Naive thymus-derived CD8-positive, alpha-beta T cell (primary cell): ENCODE measurements around the gene CDH23. TPM values are rescaled to one million over a fixed set of nuclear protein-coding genes. Genes with fewer than 3 reads are reported as not detected.

Source experiments
- ATAC-seq, 2 donors: fragments of 150-1000 bp; cut with Tn5 transposase in 1 of 2; sonication (Bioruptor Pico), chemical (Tn5 transposase) in 1 of 2; 1 replicate in 1 of 2; 2 replicates in 1 of 2; pipeline ENCODE4 v1.10.0; 2021; ENCODE audit warnings: mild to moderate bottlenecking in 2 of 2, moderate library complexity in 2 of 2
- POLR2A ChIA-PET: fragments of 350-600 bp; sonication (Branson Sonifier 250); formaldehyde crosslinking; loops from one replicate; lab custom pipeline; 2021; ENCODE audit warnings: antibody characterized with exemption; lab: Charles Lee
- DNase-seq, 10 donors: peaks; one replicate each; pipeline versions ENCODE4 v3.0.0 to v3.0.0-alpha.2; 2020 to 2022
- H3K27ac Mint-ChIP-seq, 10 donors: one replicate each; pipeline ENCODE4 v1.8.0; 2020 to 2022; ENCODE audit warnings: mild to moderate bottlenecking in 10 of 10, mixed read lengths in 10 of 10, moderate library complexity in 4 of 10, inconsistent platforms in 1 of 10
- H3K27me3 Mint-ChIP-seq, 5 donors: one replicate each; pipeline ENCODE4 v1.8.0; 2021 to 2022; ENCODE audit warnings: mixed read lengths in 5 of 5
- H3K36me3 Mint-ChIP-seq, 3 donors: one replicate each; pipeline ENCODE4 v1.8.0; 2020 to 2022; ENCODE audit warnings: mixed read lengths in 3 of 3, mild to moderate bottlenecking in 2 of 3, inconsistent platforms in 1 of 3
- H3K4me1 Mint-ChIP-seq, 4 donors: one replicate each; pipeline ENCODE4 v1.8.0; 2021 to 2022; ENCODE audit warnings: mixed read lengths in 4 of 4
- H3K4me3 Mint-ChIP-seq, 10 donors: one replicate each; pipeline ENCODE4 v1.8.0; 2020 to 2022; ENCODE audit warnings: mild to moderate bottlenecking in 10 of 10, mixed read lengths in 10 of 10, moderate library complexity in 6 of 10, inconsistent platforms in 1 of 10
- H3K9me3 Mint-ChIP-seq, 9 donors: one replicate each; pipeline ENCODE4 v1.8.0; 2020 to 2022; ENCODE audit warnings: mixed read lengths in 9 of 9, mild to moderate bottlenecking in 3 of 9, inconsistent platforms in 1 of 9, moderate library complexity in 1 of 9
- polyA plus RNA-seq, 3 donors: library from polyadenylated mRNA; unstranded; fragments of 300-500 nt; fragmentation: Illumina TruSeq; gene quantifications; one replicate each; pipeline ENCODE4 v1.2.3, GENCODE V29; 2021
- total RNA-seq, 8 experiments: library from RNA in 2 of 8; stranded (reverse) in 2 of 8; gene quantifications; one replicate each; pipeline ENCODE4 v1.2.3 and lab custom pipeline; 2021 to 2026

CDH23 gene
- total and polyA plus RNA-seq, 5 experiments from 2014 or later, result 0.82 to 10.2 (median 3.8) TPM

- POLR2A ChIA-PET, result no interaction called here
- no peak for DNase-seq
- peaks cover 0 to 3% (median 0%) of the 10 kb centered on the region in 5 donors for H3K27me3 Mint-ChIP-seq
- H3K9me3 Mint-ChIP-seq, result no peaks in the 10 kb centered on the region
- H3K4me3 Mint-ChIP-seq, result no peak overlapping the region
- no peaks in the 10 kb centered on the region for H3K36me3 Mint-ChIP-seq
- peaks cover 0 to 7% (median 5%) of the 10 kb centered on the region in 4 donors for H3K4me1 Mint-ChIP-seq
- ATAC-seq, result no peak
- H3K27ac Mint-ChIP-seq, result peak overlapping the region in 1 of 10 donors; percentile 67
These were observed 231.2 kb downstream of the CDH23 start for GRCh38 chr10:71627956-71628355.

GRCh38 chr10:71629131-71629530 lies 232.4 kb downstream of the CDH23 start:
- DNase-seq, result no peak
- H3K4me3 Mint-ChIP-seq, result no peak overlapping the region
- H3K9me3 Mint-ChIP-seq, result no peaks in the 10 kb centered on the region
- POLR2A ChIA-PET, result no interaction called here
- H3K4me1 Mint-ChIP-seq, result no peaks in the 10 kb centered on the region
- peaks cover 0 to 6% (median 2%) of the 10 kb centered on the region in 5 donors for H3K27me3 Mint-ChIP-seq
- H3K36me3 Mint-ChIP-seq, result no peaks in the 10 kb centered on the region
- no peak for ATAC-seq
- peak overlapping the region in 1 of 10 donors; percentile 48 for H3K27ac Mint-ChIP-seq

- no peaks in the 10 kb centered on the region for H3K4me1 Mint-ChIP-seq
- no peak for DNase-seq
- no peaks in the 10 kb centered on the region for H3K9me3 Mint-ChIP-seq
- no peaks in the 10 kb centered on the region for H3K36me3 Mint-ChIP-seq
- ATAC-seq, result no peak
- H3K27me3 Mint-ChIP-seq, result peaks cover 0 to 6% (median 2%) of the 10 kb centered on the region in 5 donors
- H3K27ac Mint-ChIP-seq, result no peak overlapping the region
- no peak overlapping the region for H3K4me3 Mint-ChIP-seq
- POLR2A ChIA-PET, result no interaction called here
These were observed 233.4 kb downstream of the CDH23 start for GRCh38 chr10:71630168-71630567.

- H3K36me3 Mint-ChIP-seq, result no peaks in the 10 kb centered on the region
- no peak for ATAC-seq
- H3K27me3 Mint-ChIP-seq, result peaks cover 0 to 6% (median 2%) of the 10 kb centered on the region in 5 donors
- no peak overlapping the region for H3K4me3 Mint-ChIP-seq
- H3K4me1 Mint-ChIP-seq, result peaks cover 0 to under 1% (median 0%) of the 10 kb centered on the region in 4 donors
- DNase-seq, result no peak
- no peak overlapping the region for H3K27ac Mint-ChIP-seq
- POLR2A ChIA-PET, result no interaction called here
- no peaks in the 10 kb centered on the region for H3K9me3 Mint-ChIP-seq
These were observed 234.5 kb downstream of the CDH23 start for GRCh38 chr10:71631007-71631861.

- Mint-ChIP-seq H3K36me3 (no peaks in the 10 kb centered on the region), H3K27ac (no peak overlapping the region), H3K4me1 (peaks cover 0 to 2% (median 0%) of the 10 kb centered on the region in 4 donors), H3K9me3 (no peaks in the 10 kb centered on the region), H3K4me3 (no peak overlapping the region), H3K27me3 (peaks cover 0 to 6% (median 2%) of the 10 kb centered on the region in 5 donors)
- ATAC-seq, result no peak
- POLR2A ChIA-PET, result no interaction called here
- DNase-seq, result no peak
These were observed 235.6 kb downstream of the CDH23 start for GRCh38 chr10:71632200-71632820.

GRCh38 chr10:71632896-71633600 lies 236.3 kb downstream of the CDH23 start:
- H3K36me3 Mint-ChIP-seq, result no peaks in the 10 kb centered on the region
- ATAC-seq (no peak), DNase-seq (no peak)
- H3K27me3 Mint-ChIP-seq, result peaks cover 0 to 10% (median 2%) of the 10 kb centered on the region in 5 donors
- peak overlapping the region in 1 of 10 donors; percentile 29 for H3K27ac Mint-ChIP-seq
- peaks cover 2 to 6% (median 3%) of the 10 kb centered on the region in 4 donors for H3K4me1 Mint-ChIP-seq
- no peaks in the 10 kb centered on the region for H3K9me3 Mint-ChIP-seq
- H3K4me3 Mint-ChIP-seq, result no peak overlapping the region
- POLR2A ChIA-PET, result interaction anchor here (0.7 kb wide), 1 partner anchor 137 kb away, joined by 3 read pairs; no protein-coding TSS in a partner anchor

- Mint-ChIP-seq H3K36me3 (no peaks in the 10 kb centered on the region), H3K4me1 (peaks cover 2 to 8% (median 5%) of the 10 kb centered on the region in 4 donors), H3K9me3 (no peaks in the 10 kb centered on the region), H3K4me3 (no peak overlapping the region), H3K27me3 (peaks cover 0 to 10% (median 2%) of the 10 kb centered on the region in 5 donors), H3K27ac (no peak overlapping the region)
- ATAC-seq (no peak), DNase-seq (no peak)
- POLR2A ChIA-PET, result no interaction called here
These were observed 237.2 kb downstream of the CDH23 start for GRCh38 chr10:71633920-71634319.

- Mint-ChIP-seq H3K36me3 (no peaks in the 10 kb centered on the region), H3K27ac (no peak overlapping the region), H3K4me1 (peaks cover 2 to 8% (median 5%) of the 10 kb centered on the region in 4 donors), H3K4me3 (no peak overlapping the region), H3K9me3 (no peaks in the 10 kb centered on the region), H3K27me3 (peaks cover 0 to 10% (median 2%) of the 10 kb centered on the region in 5 donors)
- no peak for DNase-seq
- POLR2A ChIA-PET, result no interaction called here
- ATAC-seq, result no peak
These were observed 237.9 kb downstream of the CDH23 start for GRCh38 chr10:71634531-71635164.

- no peaks in the 10 kb centered on the region for H3K36me3 Mint-ChIP-seq
- H3K4me1 Mint-ChIP-seq, result peaks cover 2 to 8% (median 5%) of the 10 kb centered on the region in 4 donors
- H3K27me3 Mint-ChIP-seq, result peaks cover 0 to 10% (median 2%) of the 10 kb centered on the region in 5 donors
- no peak for DNase-seq
- no peaks in the 10 kb centered on the region for H3K9me3 Mint-ChIP-seq
- ATAC-seq, result no peak
- H3K27ac Mint-ChIP-seq, result no peak overlapping the region
- POLR2A ChIA-PET, result no interaction called here
- H3K4me3 Mint-ChIP-seq, result no peak overlapping the region
These were observed 238.6 kb downstream of the CDH23 start for GRCh38 chr10:71635251-71635866.

- H3K4me1 Mint-ChIP-seq, result peaks cover 2 to 8% (median 5%) of the 10 kb centered on the region in 4 donors
- no peak for ATAC-seq
- no peaks in the 10 kb centered on the region for H3K36me3 Mint-ChIP-seq
These were observed 239.1 kb downstream of the CDH23 start for GRCh38 chr10:71635867-71636266.

GRCh38 chr10:71636588-71636987 lies 239.9 kb downstream of the CDH23 start:
- POLR2A ChIA-PET, result no interaction called here
- H3K9me3 Mint-ChIP-seq, result no peaks in the 10 kb centered on the region
- H3K27me3 Mint-ChIP-seq, result peaks cover 0 to 7% (median 2%) of the 10 kb centered on the region in 5 donors
- peaks cover 2 to 8% (median 5%) of the 10 kb centered on the region in 4 donors for H3K4me1 Mint-ChIP-seq
- peak overlapping the region in 1 of 10 donors; percentile 88 for H3K27ac Mint-ChIP-seq
- no peaks in the 10 kb centered on the region for H3K36me3 Mint-ChIP-seq
- ATAC-seq (no peak), DNase-seq (no peak)
- H3K4me3 Mint-ChIP-seq, result no peak overlapping the region

More at GRCh38 chr10:71635867-71636266, 239.1 kb downstream of the CDH23 start:
- no peak for DNase-seq
- H3K27me3 Mint-ChIP-seq, result peaks cover 0 to 10% (median 2%) of the 10 kb centered on the region in 5 donors
- POLR2A ChIA-PET, result no interaction called here
- no peaks in the 10 kb centered on the region for H3K9me3 Mint-ChIP-seq
- H3K27ac Mint-ChIP-seq, result peak overlapping the region in 2 of 10 donors; percentile 4 to 17
- H3K4me3 Mint-ChIP-seq, result no peak overlapping the region

- H3K27me3 Mint-ChIP-seq, result peaks cover 0 to 7% (median 2%) of the 10 kb centered on the region in 5 donors
- H3K27ac Mint-ChIP-seq, result no peak overlapping the region
- no peaks in the 10 kb centered on the region for H3K36me3 Mint-ChIP-seq
- H3K4me3 Mint-ChIP-seq, result no peak overlapping the region
- ATAC-seq, result no peak
- POLR2A ChIA-PET, result interaction anchor here (0.6 kb wide), 1 partner anchor 1508 kb away, joined by 6 read pairs; no protein-coding TSS in a partner anchor
- no peak for DNase-seq
- H3K9me3 Mint-ChIP-seq, result no peaks in the 10 kb centered on the region
- H3K4me1 Mint-ChIP-seq, result peaks cover 2 to 8% (median 5%) of the 10 kb centered on the region in 4 donors
These were observed 240.6 kb downstream of the CDH23 start for GRCh38 chr10:71637305-71637704.
